ENCODE measurements around the gene GNG7.
"Not testable (repeated sequence)": the region's sequence is repeated elsewhere in the genome, so short reads cannot be mapped to it uniquely, and the experiment has no call there.

GNG7 gene

DNA sequence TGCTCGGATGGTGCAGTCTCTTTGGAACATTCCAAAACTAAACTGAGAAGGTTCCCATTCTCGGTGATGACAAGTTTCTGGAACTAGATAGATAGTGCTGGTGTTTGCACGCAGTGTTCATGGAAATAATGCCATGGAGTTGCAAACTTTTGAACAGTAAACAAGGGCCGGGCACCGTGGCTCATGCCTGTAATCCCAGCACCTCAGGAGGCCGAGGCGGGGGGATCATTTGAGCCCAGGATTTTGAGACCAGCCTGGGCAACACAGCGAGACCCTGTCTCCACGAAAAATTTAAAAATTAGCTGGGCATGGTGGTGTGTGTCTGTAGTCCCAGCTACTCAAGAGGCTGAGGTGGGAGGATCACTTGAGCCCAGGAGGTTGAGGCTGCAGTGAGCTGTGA lies 95.7 kb downstream of the GNG7 start:
- not testable (repeated sequence) for DNase-seq (ENCODE audit: low read depth in 3 of 3, low spot score in 1 of 3)

GRCh38 chr19:2605889-2606288 lies 96.6 kb downstream of the GNG7 start:
- not testable (repeated sequence) for DNase-seq (ENCODE audit: low read depth in 3 of 3, low spot score in 1 of 3)

DNA sequence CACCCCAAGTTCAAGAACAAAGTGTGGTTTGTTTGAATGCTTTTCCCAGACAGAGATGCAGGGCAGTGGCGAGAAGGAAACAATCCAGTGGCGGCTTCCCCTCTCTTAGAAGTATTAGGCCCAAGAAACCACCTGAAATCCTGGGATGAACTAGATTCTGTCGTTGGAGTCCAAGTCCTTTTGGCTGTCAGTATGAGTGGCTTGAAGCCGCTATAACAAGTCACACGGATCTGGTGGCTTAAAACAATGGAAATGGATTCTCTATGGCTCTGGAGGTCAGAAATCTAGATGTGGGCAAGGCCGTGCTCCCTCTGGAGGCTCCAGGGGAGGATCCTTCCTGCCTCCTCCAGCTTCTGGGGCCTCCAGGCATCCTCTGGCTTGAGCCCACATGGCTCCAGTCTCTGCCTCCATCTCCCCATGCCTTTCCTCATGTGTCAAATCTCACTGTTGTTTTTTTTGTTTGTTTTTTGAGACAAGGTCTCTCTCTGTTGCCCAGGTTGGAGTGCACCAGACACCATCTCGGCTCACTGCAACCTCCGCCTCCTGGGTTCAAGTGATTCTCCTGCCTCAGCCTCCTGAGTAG lies 97.7 kb downstream of the GNG7 start:
- no peak for DNase-seq (ENCODE audit: low read depth in 3 of 3, low spot score in 1 of 3)

DNA sequence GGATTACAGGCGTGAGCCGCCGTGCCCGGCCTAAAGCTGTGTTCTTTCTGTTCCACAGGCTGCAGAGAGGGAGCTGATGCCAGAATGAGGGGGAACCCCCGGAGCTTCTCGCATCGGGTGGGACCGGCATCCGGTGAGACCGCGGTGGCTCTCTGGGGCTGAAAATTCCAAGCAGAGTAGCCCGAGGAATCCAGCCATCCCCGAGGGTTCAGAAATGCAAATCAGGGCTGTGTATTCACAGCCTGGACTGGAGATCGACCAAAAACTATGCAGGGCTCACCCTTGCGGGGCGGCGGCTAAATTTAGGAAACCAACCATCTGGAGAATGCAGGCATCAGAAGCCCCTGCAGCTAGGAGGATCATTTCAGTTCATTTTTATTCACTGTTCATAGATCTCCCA lies 99.2 kb downstream of the GNG7 start:
- DNase-seq (ENCODE audit: low read depth in 3 of 3, low spot score in 1 of 3), result no peak

DNA sequence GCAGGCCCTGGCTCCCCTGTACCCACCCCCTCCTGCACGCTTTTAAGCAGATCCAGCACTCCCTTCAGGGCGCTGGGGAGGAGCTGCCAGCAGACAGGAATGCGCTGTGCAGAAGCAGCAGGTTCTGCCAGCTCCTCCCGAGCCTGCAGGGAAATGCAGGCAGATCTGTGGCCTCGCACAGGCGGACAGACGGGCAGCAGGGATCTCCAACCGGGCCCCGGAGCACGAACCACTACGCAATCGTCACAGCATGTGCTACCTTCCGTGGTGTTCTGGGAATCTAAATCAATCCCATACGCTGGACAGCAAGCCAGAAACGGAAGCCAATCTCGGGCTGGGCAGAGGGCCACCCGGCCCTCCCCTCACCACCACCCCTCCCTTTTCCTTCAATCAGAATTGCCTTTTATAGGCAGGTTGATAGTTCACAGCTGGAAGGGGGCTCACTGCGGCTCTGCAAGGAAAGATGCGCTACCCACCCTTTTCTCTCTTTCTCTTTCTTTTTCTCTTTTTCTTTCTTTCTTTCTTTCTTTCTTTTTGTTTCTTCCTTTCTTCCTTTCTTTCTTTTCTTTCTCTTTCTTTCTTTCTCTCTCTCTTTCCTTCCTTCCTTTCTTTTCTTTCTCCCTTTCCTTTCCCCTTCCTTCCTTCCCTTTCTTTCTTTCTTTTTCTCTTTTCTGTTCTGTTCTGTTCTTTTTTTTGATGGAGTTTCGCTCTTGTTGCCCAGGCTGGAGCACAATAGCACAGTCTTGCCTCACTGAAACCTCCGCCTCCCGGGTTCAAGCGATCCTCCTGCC lies 99.9 kb downstream of the GNG7 start:
- no peak for DNase-seq (ENCODE audit: low read depth in 3 of 3, low spot score in 1 of 3)

GRCh38 chr19:2600914-2601870 lies 101.3 kb downstream of the GNG7 start:
- no peak for DNase-seq (ENCODE audit: low read depth in 3 of 3, low spot score in 1 of 3)

DNA sequence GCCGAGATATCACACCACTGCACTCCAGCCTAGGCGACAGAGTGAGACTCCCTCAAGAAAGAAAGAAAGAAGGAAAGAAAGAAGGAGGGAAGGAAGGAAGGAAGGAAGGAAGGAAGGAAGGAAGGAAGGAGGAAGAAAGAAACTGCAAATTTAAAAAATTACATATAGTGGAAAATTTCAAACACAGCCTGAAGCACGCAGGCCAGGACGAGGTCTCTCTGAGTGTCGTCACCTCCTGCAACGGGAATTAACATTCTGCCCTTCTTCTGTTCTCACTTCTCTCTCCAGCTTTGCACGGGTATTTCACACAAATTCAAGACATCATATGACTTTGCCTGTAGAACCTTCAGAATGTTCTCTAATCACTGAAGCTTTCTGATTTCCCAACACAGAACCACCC lies 108.2 kb downstream of the GNG7 start:
- DNase-seq (ENCODE audit: low read depth in 3 of 3, low spot score in 1 of 3), result no peak

GRCh38 chr19:2592824-2593223 lies 109.7 kb downstream of the GNG7 start:
- no peak for DNase-seq (ENCODE audit: low read depth in 3 of 3, low spot score in 1 of 3)

DNA sequence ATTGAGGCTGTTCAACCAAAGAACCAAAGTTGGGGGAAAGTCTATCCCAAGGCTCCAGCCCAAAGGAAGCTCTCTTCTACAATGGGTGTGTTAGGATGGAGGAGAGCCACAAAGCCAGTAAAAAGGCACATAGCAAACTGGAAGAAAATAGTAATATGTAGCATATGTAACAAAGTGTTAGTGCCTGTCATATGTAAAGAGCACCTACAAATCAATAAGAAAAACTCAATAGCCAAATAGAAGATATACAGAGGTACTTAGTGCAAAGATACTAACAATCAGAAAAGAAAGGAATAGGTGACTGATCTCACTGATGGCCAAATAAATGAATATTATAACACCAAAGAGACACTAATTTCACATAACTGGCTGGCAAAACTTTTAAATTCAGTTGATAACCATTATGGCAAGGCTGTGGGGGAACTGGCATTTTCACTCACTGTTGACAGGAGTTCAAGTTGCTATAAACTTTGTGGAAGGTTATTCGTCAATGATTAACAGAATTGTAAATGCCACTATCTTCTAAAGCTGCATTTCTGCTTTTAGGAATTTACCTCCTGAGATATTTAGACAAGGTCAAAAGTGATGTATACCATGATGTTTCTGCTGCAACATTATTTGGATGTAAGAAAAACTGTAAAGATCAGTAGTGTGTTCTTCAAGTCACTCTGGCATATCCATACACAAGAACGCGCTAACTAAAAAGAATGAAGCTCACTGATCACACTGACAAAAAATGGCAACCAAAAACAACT lies 110.8 kb downstream of the GNG7 start:
- no peak for DNase-seq (ENCODE audit: low read depth in 3 of 3, low spot score in 1 of 3)

GRCh38 chr19:2590630-2591399 lies 111.7 kb downstream of the GNG7 start:
- no peak for DNase-seq (ENCODE audit: low read depth in 3 of 3, low spot score in 1 of 3)

GRCh38 chr19:2589441-2589840 lies 113.1 kb downstream of the GNG7 start:
- DNase-seq (ENCODE audit: low read depth in 3 of 3, low spot score in 1 of 3), result no peak

- DNase-seq (ENCODE audit: low read depth in 3 of 3, low spot score in 1 of 3), result no peak
Measured at GRCh38 chr19:2588081-2588777, 114.3 kb downstream of the GNG7 start.

DNA sequence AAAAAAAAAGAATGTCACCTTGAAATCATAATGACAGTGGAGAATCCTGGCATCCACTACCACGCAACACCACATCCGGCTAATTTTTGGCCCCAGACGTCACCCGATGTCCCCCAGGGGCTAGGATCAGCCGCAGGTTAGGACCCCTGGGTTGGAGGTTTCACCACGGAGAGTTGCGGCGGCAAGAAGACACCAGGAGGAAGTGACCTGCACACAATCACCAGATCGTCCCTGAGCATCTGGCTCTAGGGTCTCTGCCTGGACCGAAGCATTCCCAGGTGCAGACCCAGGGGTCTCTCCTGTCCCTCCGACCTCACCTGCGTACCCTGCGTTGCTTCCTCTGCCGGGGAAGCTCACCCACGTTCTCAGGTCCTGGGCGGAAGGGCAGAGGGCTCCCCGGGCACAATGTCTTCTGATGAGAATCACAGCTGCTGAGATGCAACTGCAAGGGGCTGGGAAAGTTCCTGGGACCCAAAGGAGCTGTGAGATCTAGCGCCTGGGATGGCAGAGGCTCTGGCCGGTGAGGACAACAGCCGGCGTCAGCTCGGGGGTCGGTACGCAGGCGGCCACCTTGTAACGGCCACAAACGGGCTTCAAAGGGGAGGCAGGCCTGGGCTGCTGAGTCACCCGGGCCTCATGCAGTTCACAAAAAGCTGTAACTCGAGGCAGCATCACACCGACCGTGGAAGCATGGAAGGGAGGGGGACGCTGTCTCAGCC lies 115.3 kb downstream of the GNG7 start:
- no peak for DNase-seq (ENCODE audit: low read depth in 3 of 3, low spot score in 1 of 3)

- no peak for DNase-seq (ENCODE audit: low read depth in 3 of 3, low spot score in 1 of 3)
Measured at GRCh38 chr19:2586196-2586595, 116.3 kb downstream of the GNG7 start.

- DNase-seq (ENCODE audit: low read depth in 3 of 3, low spot score in 1 of 3), result no peak
Measured at GRCh38 chr19:2584002-2584401, 118.5 kb downstream of the GNG7 start.

DNA sequence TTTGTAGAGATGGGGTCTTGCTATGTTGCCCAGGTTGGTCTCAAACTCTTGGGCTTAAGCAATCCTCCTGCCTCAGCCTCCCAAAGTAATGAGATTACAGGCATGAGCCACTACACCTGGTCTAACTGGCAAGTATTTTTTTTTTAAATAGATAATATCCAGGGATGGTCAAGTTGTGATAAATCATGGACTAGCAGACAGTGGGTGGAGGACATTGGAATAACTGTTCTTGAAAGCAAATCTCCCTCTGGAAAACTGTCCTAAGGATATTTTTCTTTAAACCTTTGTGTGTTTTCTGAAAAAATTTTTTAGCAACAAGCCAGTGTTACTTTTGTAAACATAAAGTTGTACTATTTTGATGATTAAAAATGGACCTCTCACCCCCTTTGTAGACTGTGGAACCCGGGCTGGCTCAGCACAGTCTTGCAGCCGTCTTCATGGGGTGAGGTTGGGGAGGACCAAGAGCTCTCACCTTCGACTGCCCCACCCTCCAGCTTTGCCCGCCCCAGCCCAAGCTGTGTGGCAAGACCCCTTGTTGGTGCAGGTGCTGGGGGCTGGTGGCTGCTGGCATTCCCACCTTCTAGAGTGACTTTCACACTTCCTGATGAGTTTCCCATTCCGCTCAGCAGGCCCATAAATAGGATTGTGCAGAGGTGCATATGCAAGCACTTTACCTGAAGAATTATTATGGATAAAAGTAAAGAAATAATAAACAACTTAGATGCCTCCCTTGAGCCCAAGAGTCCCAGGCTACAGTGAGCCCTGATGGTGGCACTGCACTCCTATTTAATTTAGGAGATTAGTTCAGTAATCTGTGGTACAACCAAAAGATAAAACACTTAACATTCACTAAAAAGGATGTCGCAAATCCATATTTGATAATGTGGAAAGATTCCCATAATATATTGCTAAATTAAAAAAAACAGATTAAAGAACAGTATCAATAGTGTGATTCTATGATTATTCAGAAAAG lies 119.2 kb downstream of the GNG7 start:
- DNase-seq (ENCODE audit: low read depth in 3 of 3, low spot score in 1 of 3), result no peak

- not testable (repeated sequence) for DNase-seq (ENCODE audit: low read depth in 3 of 3, low spot score in 1 of 3)
Measured at GRCh38 chr19:2580396-2580795, 122.1 kb downstream of the GNG7 start.
